ENCODE results near the gene PLB1.
"Not testable (repeated sequence)": the region's sequence is repeated elsewhere in the genome, so short reads cannot be mapped to it uniquely, and the experiment has no call there.

Gene PLB1

DNA sequence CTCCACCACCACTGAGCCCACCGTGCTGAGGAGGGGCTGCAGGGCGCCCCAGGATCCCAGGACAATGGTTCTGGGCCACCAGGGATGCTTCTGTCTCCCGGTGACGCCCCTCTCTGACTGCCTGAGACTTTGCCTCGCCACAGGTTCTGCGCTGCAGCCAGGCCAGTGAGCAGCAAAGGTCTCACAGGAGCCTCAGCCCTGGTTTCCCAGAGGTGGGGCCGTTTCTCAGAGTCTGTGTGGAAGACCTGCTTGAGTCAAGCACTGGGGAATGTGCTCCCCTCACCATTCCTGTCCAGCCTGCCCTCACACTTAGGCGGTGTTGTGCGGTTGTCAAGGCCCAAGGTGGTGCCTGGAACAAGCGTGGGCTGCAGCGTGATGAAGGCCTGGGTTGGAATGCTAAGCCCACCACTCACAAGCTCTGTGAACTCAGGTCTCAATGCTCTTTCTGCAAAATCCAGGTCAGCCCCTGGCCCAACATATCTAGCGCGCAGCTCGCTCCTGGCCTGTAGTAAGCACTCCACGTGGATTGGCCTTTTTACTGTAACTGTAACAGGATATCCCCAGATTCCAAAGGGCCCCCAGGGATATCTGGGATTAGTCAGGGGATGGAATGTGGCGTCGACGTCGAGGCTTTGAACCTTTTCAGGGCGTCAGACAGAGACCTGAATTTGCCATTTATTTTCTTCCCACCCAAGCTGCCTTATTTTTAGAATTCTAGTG lies 47.6 kb downstream of the PLB1 start:
- DNase-seq: no peak

DNA sequence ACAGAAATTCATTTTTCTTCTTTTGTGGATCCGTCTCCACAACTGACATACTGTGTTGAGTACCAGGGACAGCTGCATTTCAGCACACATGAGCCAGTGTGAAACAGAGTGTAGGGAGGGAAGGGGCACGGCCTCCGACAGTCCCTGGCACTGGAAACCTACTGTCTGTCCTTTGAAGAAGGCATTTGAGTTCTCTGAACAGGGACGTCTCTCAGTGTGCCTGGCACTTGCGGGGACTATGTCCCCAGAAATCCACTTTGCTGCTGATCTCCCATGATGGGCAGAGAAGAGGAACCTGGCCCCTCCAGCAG lies 48.1 kb downstream of the PLB1 start:
- DNase-seq: no peak

DNA sequence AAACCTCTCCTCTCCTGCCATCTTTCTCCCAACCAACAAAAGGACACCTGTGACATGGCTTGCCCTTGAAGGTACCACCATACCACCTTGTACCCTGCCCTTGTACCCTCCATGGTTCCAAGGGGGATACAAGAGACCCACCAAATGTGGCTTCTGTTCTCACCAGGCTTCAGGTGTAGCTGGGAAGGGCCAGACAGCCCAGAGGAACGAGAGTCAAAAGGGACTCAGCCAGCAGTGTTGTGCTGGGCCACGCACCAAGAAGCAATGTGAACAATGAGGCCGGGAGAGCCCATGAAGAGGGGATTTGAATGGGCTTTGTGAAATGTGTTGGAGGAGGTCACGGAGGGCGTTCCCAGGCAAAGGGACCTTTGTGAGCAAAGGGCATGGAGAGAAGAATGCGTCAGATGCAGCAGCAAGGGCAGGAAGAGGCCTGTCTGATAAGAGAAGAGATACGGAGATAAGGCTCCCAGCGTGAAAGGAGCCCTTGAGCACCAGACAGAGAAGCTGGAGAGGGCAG lies 48.6 kb downstream of the PLB1 start:
- peak in 1 of 2 donors; percentile 27 for DNase-seq

DNA sequence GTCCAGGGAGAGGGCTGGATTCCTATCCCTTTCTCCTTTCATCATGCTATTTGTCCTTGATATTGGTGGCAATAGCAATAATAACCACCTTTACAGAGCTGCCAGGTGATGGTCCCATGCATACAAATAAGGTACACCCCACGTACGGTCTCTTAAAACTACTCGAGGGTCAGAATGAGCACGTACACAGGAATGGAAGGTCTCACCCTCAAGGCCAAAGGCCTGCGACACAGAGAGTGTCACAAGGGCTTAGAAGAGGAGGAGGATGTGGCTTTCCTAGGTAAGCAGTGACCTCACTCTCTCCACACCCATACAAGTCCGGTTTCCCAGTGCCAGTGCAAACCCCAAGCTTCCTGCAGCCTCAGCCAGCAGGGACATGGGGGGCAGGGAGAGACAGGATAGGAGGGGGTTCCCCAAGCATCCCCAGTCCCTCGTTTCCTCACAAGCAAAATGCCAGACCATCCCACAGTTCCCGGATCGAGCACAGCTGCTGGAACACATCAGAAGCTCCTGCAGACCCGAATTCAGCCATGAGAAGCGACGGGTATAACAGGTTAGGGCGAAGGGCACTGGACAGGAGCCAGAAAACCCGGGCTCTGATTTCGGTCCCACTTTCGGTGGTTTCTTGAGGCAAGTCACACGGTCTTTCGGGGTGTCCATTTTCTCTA lies 49.2 kb downstream of the PLB1 start:
- peak in 1 of 2 donors; percentile 44 for DNase-seq

DNA sequence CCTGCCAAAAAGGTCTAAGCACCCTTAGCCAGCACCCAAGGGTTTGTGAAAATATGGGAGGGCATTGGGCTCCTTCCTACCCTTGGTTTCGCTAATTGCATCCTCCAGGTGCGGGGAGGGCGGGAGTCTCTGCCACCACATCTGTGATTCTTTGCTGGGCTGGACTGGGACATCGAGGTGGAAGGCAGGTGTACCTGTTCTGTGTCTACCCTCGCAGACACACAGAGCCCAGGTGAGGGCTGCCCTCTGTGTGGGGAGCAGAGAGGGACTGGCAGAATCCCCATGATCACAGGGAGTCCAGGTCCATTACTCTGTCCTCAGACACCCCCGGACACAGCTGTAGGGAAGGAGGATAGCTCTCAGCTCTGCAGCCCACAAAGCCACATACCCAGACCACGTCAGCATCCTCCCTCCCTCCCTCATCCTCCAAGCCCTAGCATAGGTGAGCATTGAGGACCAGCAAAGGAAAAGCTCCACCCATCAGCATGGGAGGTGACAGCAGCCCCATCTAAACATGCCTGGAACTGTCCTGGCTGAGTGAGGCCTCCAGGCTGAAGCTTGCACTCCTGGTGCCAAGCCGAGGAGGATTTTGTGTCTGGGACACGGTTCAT lies 49.8 kb downstream of the PLB1 start:
- peak in 1 of 2 donors; percentile 39 for DNase-seq

DNA sequence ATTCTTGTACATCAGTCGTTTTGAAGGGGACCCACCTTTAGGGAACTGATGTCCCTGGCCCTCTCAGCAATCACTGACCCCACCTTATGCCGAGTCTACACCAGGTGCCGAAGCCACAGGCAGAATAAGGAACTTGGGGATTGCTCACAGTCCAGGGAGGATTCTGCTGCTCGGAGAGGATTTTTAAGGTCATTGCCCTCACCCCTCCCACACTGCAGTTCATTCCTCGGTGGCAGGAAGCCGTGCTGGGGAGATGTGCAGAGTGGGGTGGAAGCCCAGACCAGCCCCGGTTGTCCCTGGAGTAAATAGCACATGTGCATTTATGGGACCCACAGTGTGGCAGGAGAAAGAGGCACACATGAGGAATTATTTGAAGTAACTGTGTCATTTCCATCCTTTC lies 50.4 kb downstream of the PLB1 start:
- DNase-seq: no peak

DNA sequence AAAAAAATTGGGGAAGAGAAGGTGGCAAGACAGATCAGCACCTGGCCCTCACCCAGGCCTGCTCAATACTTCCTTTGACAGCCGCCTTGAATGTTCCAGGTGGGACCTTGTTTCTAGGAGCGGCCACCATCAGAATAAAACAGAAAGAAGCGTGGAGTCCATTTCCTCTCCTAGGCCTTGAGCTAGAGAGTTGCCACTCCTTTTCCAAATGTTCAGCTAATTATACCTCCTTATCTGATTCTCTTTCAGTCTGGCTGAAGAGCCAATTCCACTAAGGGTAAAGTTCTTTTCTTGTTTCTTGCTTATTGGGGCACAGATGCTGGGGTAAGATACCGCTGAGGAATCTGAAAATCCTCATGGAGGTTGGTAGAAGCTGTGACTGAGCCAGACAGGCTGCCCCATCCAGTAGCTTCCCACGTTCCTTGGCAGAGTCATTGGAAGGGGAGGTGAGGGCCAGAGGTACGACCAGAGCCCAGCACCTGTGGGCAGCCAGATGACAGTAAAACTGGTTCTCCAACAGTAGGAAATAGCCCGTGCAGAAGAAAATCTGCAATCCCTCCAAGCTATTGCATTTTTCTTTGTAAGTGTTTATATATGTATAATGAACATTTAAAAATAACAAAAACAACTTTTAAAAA lies 51.5 kb downstream of the PLB1 start:
- DNase-seq: no peak

DNA sequence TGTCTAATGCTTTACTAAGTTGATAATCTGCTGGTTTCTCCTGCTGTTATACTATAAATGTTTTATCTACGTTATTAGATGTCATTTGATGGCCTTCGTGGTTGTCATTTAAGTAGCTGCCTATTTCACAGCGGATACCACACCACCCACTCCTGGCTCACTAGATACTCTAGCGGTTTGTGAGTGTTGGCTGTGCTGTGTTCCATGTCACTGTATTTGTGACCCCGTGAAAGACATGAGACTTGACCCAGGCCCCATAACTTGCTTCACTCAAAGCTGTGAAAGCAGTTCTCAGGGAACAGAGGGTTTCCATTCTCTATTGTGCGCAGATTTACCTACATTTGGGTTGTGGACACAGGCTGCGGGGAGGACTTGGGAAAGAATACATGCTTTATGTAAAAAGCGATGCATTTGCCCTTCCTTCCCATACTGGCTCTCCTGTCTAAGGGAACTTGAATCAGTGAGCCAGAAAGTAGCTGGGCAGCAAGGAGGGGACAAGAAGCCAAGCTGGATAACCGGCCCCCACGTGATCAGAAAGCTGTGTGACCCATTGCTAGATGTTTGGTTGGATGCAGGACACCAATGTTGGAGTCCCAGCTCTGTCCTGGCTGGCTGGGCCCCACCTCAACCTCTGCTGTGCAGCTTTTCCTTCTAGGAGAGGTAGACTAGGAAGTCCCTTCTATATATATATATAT lies 52.2 kb downstream of the PLB1 start:
- peak in 1 of 2 donors; percentile 43 for DNase-seq

DNA sequence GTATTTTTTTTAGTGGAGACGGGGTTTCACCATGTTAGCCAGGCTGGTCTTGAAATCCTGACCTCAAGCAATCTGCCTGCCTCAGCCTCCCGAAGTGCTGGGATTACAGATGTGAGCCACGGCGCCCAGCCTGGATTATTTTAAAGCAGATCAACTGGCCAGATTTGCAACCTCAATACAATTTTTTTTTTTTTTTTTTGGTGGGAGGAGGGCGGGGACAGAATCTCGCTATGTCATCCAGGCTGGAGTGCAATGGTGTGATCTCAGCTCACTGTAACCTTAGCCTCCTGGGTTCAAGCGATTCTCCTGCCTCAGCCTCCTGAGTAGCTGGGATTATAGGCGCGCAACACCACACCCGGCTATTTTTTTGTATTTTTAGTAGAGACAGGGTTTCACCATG lies 54.5 kb downstream of the PLB1 start:
- not testable (repeated sequence) for DNase-seq

DNA sequence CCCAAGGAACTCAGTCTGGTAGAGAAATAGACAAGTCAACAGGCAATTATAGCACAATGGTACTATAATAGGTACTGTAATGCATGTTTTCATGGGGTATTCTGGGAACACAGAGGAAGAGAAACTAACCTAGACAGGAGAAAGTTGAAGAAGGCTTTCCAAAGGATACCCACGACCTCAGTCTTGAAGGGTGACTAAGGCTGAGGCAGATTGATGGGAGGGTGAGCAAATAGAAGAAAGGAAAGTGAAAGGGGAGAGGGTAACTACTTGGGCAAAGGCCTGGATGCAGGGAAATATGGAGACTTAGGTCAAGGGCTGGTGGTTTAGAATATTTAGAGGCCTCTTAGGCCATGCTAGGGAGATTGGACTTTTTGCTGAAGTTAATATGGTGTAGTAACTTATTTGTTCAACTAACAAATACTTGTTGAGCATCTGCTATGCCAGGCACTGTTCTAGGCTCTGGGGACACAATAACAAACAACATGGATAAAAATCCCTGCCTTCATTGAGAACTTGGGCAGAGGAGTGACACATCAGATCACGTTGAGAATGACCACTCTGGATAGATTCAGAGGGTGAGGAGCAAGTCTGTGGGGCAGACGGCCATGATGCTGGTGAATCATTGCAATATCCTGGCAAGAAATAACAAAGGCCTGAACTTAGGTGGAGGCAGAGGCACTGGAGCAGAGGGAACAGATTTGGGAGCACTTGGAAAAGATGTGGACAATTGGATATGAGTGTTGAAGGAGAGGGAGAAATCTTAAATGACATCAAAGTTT lies 56.4 kb downstream of the PLB1 start:
- DNase-seq: no peak

DNA sequence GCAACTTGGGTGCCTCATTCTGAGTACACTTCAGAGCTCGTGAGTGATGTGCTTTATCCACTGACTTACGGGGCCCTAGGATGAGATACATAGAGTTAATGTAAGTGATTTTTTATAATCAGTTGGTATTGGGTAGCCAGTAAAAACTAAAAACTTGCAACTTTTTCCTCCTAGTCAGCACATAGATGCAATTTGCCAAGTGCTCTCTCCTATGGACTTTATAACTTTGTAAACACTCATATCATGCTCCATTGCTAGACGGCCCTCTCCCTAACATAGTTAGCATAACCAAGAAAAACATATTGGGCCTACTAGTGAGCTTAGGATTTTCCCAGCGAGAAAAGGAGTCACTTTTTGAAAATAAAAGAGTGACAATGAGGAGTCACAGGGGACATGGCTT lies 60.4 kb downstream of the PLB1 start:
- no peak for DNase-seq

DNA sequence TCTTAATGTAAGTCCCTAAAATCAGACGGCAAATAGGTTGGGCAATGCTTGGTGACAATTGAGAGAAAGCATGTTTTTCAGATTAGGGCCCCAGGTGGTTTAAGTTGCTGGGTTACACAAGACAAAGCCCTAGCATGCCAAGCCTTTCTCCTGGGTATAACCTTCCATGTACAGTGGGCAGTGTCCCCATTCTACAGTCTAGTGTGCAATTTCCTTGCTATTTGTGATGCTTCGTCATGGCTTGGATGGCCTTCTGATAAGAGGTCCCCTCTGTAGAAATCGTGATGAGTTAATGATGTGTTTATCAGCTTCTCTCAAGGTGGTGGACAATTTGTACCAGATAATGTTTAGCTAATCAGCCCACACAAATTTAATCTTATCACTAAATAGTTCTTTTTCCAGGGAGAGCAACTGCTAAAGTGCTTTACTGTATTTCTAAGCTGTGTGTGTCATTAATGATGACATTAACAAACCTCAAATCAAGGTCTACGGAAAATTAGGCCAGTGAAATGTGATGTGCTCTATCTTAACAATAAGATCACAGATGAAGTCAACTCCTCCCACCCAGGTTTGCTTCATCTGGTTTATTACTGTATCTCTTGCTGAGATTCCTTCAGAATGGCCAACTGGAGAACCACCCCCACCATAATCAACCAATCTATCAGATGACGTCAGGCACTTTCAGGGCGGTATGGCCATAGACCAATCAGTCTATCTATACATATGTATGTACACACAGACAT lies 61.7 kb downstream of the PLB1 start:
- DNase-seq: no peak

DNA sequence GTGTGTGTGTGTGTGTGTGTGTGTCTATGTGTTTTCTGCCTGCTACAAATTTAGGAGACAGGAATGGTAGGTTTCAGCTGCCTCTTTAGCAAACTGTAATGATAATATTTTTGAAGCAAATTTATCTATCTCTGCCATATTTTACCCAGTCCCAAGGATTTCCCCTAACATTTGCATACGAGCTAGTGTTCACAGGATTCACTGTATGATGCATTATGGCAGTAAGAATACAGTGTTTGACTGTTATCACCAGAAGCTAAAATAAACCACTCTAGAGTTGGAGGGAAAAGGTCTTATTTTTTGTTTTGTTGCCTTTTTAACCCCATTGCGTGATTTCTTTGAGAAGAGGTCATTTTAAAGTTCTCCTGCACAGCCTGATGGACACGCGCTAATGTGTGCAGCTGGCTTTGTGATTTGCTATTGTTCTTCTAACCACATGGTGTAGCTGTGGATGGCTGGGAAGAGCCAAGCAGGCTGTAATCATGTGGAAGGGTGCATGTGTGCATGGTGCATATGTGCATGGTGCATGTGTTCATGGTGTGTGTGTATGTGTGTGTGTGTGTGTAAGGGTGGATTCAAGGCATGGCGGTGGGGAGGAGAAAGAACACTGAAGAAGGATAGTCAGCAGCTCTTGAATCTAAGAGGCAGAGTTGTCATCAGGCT lies 62.4 kb downstream of the PLB1 start:
- no peak for DNase-seq

DNA sequence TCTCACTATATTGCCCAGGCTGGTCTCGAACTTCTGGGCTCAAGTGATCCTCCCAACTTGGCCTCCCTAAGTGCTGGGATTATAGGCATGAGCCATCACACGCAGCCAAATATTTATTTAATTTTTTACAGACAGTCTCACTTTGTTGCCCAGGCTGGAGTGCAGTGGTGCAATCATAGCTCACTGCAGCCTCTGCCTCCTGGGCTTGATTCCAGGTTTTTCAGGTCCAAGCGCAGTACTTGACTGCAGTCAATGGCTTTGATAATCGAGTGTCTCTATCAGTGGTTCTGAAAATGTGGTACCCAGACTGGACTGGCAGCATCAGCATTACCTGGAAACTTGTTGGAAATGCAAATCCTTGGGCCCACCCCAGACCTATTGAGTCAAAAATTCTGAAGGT lies 63.1 kb downstream of the PLB1 start:
- no peak for DNase-seq

DNA sequence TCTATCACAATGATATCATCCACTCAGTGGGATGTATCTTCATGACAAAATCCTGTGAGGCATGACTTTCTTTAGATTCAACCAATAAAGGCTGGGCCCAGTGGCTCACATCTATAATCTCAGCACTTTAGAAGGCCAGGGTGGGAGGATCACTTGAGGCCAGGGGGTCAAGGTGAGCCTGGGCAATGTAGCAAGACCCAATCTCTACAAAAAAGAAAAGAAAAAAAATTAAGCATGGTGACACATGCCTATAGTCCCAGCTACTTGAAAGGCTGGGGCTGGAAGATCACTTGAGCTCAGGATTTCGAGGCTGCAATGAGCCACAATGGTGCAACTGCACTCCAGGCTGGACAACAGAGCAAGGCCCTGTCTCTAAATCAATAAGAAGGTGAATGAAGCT lies 68.0 kb downstream of the PLB1 start:
- DNase-seq: no peak

DNA sequence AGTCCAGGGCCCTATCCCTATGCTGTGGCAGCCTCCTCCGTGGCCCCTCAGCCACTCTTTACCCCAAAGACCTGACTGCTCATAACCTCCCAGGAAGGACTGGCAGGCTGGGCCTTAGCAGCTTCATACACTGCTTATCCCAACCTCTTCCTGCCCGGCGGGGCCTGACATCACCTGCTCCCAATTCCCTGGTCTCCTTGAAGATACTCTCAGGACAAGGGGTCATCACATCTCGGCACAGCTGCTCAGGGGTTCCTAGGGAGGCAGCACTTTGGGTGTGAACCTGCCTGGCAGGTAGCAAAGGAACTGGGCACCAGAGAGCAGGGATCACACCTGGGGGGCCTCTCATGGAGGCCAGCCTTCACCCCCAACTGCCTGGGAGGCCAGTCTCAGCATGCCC lies 68.5 kb downstream of the PLB1 start:
- DNase-seq: no peak

DNA sequence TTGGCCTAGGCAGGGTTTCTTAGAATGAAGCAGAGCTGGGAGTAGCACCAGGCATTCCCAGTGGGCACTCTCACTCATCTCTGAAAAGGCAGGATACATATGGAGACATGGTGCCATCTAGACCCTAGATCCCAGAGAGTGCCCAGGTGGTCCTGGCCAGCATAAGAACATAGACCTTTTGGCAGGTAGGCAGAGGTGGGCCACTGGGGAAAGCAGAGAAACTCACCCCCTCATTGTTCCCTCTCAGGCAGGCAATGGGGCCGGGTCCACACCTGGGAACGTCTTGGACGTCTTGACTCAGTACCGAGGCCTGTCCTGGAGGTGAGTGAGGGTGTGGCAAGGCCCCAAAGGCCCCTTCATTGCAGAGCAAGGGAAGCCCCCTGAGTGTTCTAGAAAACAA lies 69.2 kb downstream of the PLB1 start:
- no peak for DNase-seq

DNA sequence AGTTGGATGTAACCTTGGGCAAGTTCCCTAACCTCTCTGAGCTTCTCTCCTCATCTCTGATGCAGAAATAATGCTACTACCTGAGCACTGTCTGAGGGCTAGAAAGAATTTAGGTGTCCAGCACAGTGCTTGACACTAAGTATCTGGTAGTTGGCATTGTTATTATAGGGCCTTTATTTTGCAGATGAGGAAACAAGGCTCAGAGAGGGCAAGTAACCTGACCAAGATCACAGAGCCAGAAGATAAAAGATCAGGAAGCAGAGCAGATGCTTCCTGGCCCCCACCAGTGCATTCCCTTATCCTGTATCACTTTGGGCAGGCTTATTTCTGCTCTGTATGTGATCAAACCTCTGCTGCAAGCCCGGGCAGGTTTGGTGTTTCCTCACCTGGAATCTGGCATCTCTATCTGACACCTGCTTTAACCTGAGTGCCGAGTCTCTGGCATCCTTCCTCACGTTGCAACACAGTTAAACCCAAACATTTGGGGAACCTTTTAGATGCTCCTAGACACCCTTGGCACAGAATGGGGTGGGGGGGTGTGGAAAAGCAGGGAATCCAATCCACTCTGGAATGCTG lies 69.9 kb downstream of the PLB1 start:
- no peak for DNase-seq

DNA sequence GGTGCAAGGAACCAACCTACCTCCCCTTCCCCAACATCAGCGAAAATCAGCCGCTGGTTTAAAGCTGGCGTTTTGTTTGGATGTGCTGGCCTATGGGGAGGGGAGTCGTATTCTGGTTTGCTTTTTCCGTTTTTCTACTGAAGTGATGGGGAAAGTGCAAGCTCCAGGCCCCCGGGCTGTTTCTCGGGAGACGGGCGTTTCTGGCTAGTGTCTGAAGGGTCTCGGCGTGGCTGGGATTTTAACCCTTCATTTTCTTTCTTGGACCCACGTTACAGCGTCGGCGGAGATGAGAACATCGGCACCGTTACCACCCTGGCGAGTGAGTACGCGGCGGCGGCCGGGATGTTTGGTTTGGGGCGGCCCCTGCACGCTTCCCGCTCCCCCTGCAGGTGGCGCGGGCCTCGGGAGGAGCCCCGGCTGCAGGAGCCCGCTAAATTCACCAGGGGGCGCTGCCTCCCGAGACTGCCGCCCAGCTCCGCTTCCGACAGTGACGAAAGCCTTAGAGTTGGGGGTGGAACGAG lies 70.7 kb downstream of the PLB1 start:
- DNase-seq: peak; percentile 87 to 93

DNA sequence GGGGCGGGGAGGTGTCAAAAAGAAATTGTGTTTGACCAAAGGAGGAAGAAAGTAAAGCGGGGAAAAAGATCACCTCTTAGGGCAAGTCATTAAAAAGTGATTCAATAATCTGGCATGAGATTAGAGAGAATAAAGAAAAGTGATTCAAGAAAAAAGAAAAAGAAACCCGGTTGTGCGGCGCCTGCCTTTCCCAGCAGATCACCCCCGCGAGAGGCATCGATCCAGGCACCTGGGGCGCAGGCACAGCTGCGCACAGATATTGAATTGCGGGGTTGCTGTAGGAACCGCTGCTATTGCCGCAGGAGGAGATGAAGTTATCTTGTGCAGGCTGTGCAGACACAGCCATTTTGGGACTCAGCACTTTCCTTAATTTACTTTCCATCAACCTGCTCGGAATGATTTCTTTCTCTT lies 71.2 kb downstream of the PLB1 start:
- DNase-seq: peak in 1 of 2 donors; percentile 26
